Caco-2 (cell line): ENCODE measurements around the gene ZNF491. TPM values are rescaled to one million over a fixed set of nuclear protein-coding genes. Genes with fewer than 3 reads are reported as not detected.

Experiments
- BruUV-seq: library from RNA; stranded (reverse); fragments of 400-500 nt; replicated peaks from 2 replicates; lab custom pipeline; 2021; lab: Mats Ljungman, UMichigan
- CTCF ChIA-PET: fragments of 300-600 bp; sonication (Branson Sonifier 250); formaldehyde crosslinking; loops from one replicate; lab custom pipeline; 2022; ENCODE audit warnings: antibody characterized with exemption; lab: Charles Lee
- POLR2A ChIA-PET: fragments of 300-600 bp; sonication (Branson Sonifier 250); formaldehyde crosslinking; loops from one replicate; lab custom pipeline; 2022; ENCODE audit warnings: antibody characterized with exemption; lab: Charles Lee
- DNase-seq, 2 experiments: peaks; one replicate each; pipeline versions ENCODE4 v3.0.0 to v3.0.0-alpha.2; 2020 to 2022
- H3K27me3 ChIP-seq: replicated peaks from 2 replicates; pipeline ENCODE4 v1.6.0; 2011; ENCODE audit warnings: low read length; ENCODE audit not compliant: control insufficient read depth, insufficient read depth
- H3K36me3 ChIP-seq: 2 replicates; pipeline ENCODE4 v1.5.1; 2011; ENCODE audit warnings: low read length; ENCODE audit not compliant: control insufficient read depth, insufficient read depth
- H3K4me1 ChIP-seq: fragments of 250-450 bp; sonication (Bioruptor Pico); 2 replicates; pipeline ENCODE4 v1.5.1; 2020; ENCODE audit warnings: mild to moderate bottlenecking
- H3K4me3 ChIP-seq: 2 replicates; pipeline ENCODE4 v1.5.1; 2011; ENCODE audit warnings: low read depth, mild to moderate bottlenecking, control low read depth, low read length
- H3K9me3 ChIP-seq: fragments of 250-450 bp; sonication (Bioruptor Pico); 2 replicates; pipeline ENCODE4 v1.5.1; 2020; ENCODE audit warnings: mild to moderate bottlenecking, moderate library complexity
- H3K27ac Mint-ChIP-seq: one replicate; pipeline ENCODE4 v1.8.0; 2022; ENCODE audit warnings: mixed read lengths; ENCODE audit not compliant: unreplicated experiment
- H3K27me3 Mint-ChIP-seq: one replicate; pipeline ENCODE4 v1.8.0; 2022; ENCODE audit warnings: mixed read lengths; ENCODE audit not compliant: insufficient read depth, unreplicated experiment
- H3K36me3 Mint-ChIP-seq: one replicate; pipeline ENCODE4 v1.8.0; 2022; ENCODE audit warnings: mild to moderate bottlenecking, mixed read lengths; ENCODE audit not compliant: insufficient read depth, unreplicated experiment
- H3K4me1 Mint-ChIP-seq: one replicate; pipeline ENCODE4 v1.8.0; 2022; ENCODE audit warnings: low read depth, mixed read lengths; ENCODE audit not compliant: unreplicated experiment
- H3K4me3 Mint-ChIP-seq: one replicate; pipeline ENCODE4 v1.8.0; 2022; ENCODE audit warnings: mild to moderate bottlenecking, moderate library complexity, mixed read lengths; ENCODE audit not compliant: unreplicated experiment
- H3K9me3 Mint-ChIP-seq: one replicate; pipeline ENCODE4 v1.8.0; 2022; ENCODE audit warnings: mixed read lengths; ENCODE audit not compliant: unreplicated experiment
- intact Hi-C: fragments of 100-400 bp; cut with micrococcal nuclease; formaldehyde crosslinking; loops from one replicate; pipeline ENCODE4 v1.10.0; 2022; ENCODE audit not compliant: unreplicated experiment
- total RNA-seq: library from RNA; stranded (reverse); gene quantifications from 2 replicates; pipeline ENCODE4 v1.2.3, GENCODE V29; 2022
- TF ChIP-seq, protein P1 (sequence below), 2 experiments: fragments of 200-600 bp in 1 of 2; IDR thresholded peaks; 1 replicate in 1 of 2; 2 replicates in 1 of 2; pipeline versions ENCODE4 v1.5.1 to v1.8.0; 2011 to 2022; ENCODE audit warnings: antibody characterized with exemption in 1 of 2, control low read depth in 1 of 2, inconsistent platforms in 1 of 2, low read depth in 1 of 2, low read length in 1 of 2, mild to moderate bottlenecking in 1 of 2, moderate library complexity in 1 of 2; ENCODE audit not compliant: insufficient read depth in 1 of 2, severe bottlenecking in 1 of 2, unreplicated experiment in 1 of 2

ZNF491 gene
- total RNA-seq, 1 experiment from 2014 or later: 0.20 TPM

- Mint-ChIP-seq H3K36me3 (peaks cover 22% of the 10 kb centered on the region), H3K27ac (no peak overlapping the region), H3K27me3 (no peaks in the 10 kb centered on the region), H3K4me3 (no peak overlapping the region), H3K9me3 (peaks cover 33% of the 10 kb centered on the region), H3K4me1 (no peaks in the 10 kb centered on the region)
- Histone ChIP-seq H3K4me3 (no peak overlapping the region), H3K36me3 (peaks cover 5% of the 10 kb centered on the region), H3K27me3 (no peaks in the 10 kb centered on the region), H3K9me3 (peaks cover 43% of the 10 kb centered on the region), H3K4me1 (no peaks in the 10 kb centered on the region)
- TF ChIP-seq, protein P1, sequence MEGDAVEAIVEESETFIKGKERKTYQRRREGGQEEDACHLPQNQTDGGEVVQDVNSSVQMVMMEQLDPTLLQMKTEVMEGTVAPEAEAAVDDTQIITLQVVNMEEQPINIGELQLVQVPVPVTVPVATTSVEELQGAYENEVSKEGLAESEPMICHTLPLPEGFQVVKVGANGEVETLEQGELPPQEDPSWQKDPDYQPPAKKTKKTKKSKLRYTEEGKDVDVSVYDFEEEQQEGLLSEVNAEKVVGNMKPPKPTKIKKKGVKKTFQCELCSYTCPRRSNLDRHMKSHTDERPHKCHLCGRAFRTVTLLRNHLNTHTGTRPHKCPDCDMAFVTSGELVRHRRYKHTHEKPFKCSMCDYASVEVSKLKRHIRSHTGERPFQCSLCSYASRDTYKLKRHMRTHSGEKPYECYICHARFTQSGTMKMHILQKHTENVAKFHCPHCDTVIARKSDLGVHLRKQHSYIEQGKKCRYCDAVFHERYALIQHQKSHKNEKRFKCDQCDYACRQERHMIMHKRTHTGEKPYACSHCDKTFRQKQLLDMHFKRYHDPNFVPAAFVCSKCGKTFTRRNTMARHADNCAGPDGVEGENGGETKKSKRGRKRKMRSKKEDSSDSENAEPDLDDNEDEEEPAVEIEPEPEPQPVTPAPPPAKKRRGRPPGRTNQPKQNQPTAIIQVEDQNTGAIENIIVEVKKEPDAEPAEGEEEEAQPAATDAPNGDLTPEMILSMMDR (IDR thresholded peaks at IDR 0.05; ENCODE audit: insufficient read depth in 1 of 2, low read depth in 1 of 2, low read length in 1 of 2, severe bottlenecking in 1 of 2, unreplicated experiment in 1 of 2): no peak
- ChIA-PET CTCF (interaction anchor here (0.6 kb wide), 1 partner anchor 14 kb away, joined by 3 read pairs; the partner anchor contains the start of gene ZNF491), POLR2A (no interaction called here)
- DNase-seq: no peak
- intact Hi-C loops: no loop called here
- BruUV-seq: no TSS peak
Measured at GRCh38 chr19:11784356-11784755, 14.0 kb upstream of the ZNF491 start.

DNA sequence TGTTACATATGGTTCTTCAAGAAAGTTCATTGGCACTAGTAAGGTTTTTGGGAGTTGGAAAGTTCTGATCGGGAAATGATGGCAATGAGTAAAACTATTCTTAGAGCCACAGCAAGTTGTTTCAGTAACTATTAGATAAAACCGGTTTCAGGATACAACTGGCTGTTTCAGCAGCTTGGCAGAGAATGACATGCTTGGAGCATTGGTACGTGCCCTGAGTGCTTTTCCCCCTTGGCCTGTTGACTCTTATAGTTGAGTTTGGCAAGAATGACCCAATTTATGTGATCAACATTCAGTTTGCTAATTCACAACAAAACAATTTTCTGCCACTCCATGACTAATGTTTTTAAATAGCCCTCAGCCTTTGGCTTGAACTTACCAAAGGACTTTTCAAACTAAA is 10.8 kb upstream of the ZNF491 start:
- Histone ChIP-seq H3K4me3 (no peak overlapping the region), H3K9me3 (peaks cover 26% of the 10 kb centered on the region), H3K36me3 (no peaks in the 10 kb centered on the region), H3K27me3 (no peaks in the 10 kb centered on the region), H3K4me1 (no peaks in the 10 kb centered on the region)
- no TSS peak for BruUV-seq
- TF ChIP-seq, protein P1 (IDR thresholded peaks at IDR 0.05; ENCODE audit: insufficient read depth in 1 of 2, low read depth in 1 of 2, low read length in 1 of 2, severe bottlenecking in 1 of 2, unreplicated experiment in 1 of 2): no peak
- H3K27ac Mint-ChIP-seq: no peak overlapping the region
- H3K4me3 Mint-ChIP-seq: no peak overlapping the region
- H3K27me3 Mint-ChIP-seq: no peaks in the 10 kb centered on the region
- no peak for DNase-seq
- H3K4me1 Mint-ChIP-seq: no peaks in the 10 kb centered on the region
- H3K36me3 Mint-ChIP-seq: peaks cover 5% of the 10 kb centered on the region
- CTCF ChIA-PET: interaction anchor here (1.3 kb wide), 1 partner anchor 10 kb away, joined by 3 read pairs; no protein-coding TSS in a partner anchor
- intact Hi-C loops: no loop called here
- POLR2A ChIA-PET: no interaction called here
- peaks cover 28% of the 10 kb centered on the region for H3K9me3 Mint-ChIP-seq

GRCh38 chr19:11792942-11793341 is 5.4 kb upstream of the ZNF491 start:
- intact Hi-C loops: no loop called here

More at GRCh38 chr19:11792942-11793341, 5.4 kb upstream of the ZNF491 start:
- Histone ChIP-seq H3K4me1 (peaks cover 8% of the 10 kb centered on the region; the same call in 1 of the 2 replicates), H3K36me3 (no peaks in the 10 kb centered on the region), H3K27me3 (no peaks in the 10 kb centered on the region), H3K9me3 (peaks cover 15% of the 10 kb centered on the region), H3K4me3 (no peak overlapping the region)
- no peak for DNase-seq
- Mint-ChIP-seq H3K27me3 (no peaks in the 10 kb centered on the region), H3K4me1 (peaks cover 7% of the 10 kb centered on the region), H3K9me3 (peaks cover 9% of the 10 kb centered on the region), H3K36me3 (peaks cover 7% of the 10 kb centered on the region), H3K27ac (no peak overlapping the region), H3K4me3 (no peak overlapping the region)
- ChIA-PET POLR2A (no interaction called here), CTCF (no interaction called here)
- TF ChIP-seq, protein P1 (IDR thresholded peaks at IDR 0.05; ENCODE audit: insufficient read depth in 1 of 2, low read depth in 1 of 2, low read length in 1 of 2, severe bottlenecking in 1 of 2, unreplicated experiment in 1 of 2): no peak
- BruUV-seq: no TSS peak
